Thyroid gland (tissue), 4 donors: ENCODE data around the gene NOC4L. TPM values are rescaled to one million over a fixed set of nuclear protein-coding genes. Genes with fewer than 3 reads are reported as not detected.

Source experiments
- DNase-seq, 2 donors: peaks; one replicate each; pipeline ENCODE4 v3.0.0-alpha.2; 2019
- H3K27ac ChIP-seq, 3 donors: fragments of 200-600 bp; sonication (generic); 1 replicate in 2 of 3; 2 replicates in 1 of 3; pipeline ENCODE4 v1.5.1; 2016 to 2019; ENCODE audit warnings: mild to moderate bottlenecking in 1 of 3, moderate library complexity in 1 of 3
- H3K27me3 ChIP-seq: fragments of 200-600 bp; sonication (generic); one replicate; pipeline ENCODE4 v1.5.1; 2019
- H3K36me3 ChIP-seq, 2 donors: fragments of 200-600 bp; sonication (generic); one replicate each; pipeline ENCODE4 v1.5.1; 2016 to 2019
- H3K4me1 ChIP-seq, 2 donors: fragments of 200-600 bp; sonication (generic); one replicate each; pipeline ENCODE4 v1.5.1; 2017 to 2019
- H3K4me3 ChIP-seq, 3 donors: fragments of 200-600 bp; sonication (generic); replicated peaks in 1 of 3; 1 replicate in 2 of 3; 2 replicates in 1 of 3; pipeline ENCODE4 v1.5.1; 2016; ENCODE audit warnings: mild to moderate bottlenecking in 1 of 3
- H3K9me3 ChIP-seq: fragments of 200-600 bp; sonication (generic); one replicate; pipeline ENCODE4 v1.5.1; 2017
- POLR2A ChIP-seq, 2 donors: fragments of 450-650 bp; IDR thresholded peaks; one replicate each; pipeline ENCODE4 v1.6.1; 2017; ENCODE audit warnings: antibody characterized with exemption in 2 of 2, mild to moderate bottlenecking in 2 of 2, moderate library complexity in 1 of 2
- WGBS, 2 donors: methylation state at CpG; one replicate each; pipeline ENCODE4 v1.1.5; 2017; 5-methylcytosine and 5-hydroxymethylcytosine counted together
- intact Hi-C: fragments of 100-400 bp; cut with DNase I; formaldehyde crosslinking; loops from one replicate; pipeline ENCODE4 v1.15.1; 2023
- total RNA-seq, 4 donors: library from RNA; depleted of rRNA; stranded (reverse); fragments of >200 nt; gene quantifications; one replicate each; pipeline ENCODE4 v1.2.3, GENCODE V29; 2016
- TF ChIP-seq, protein P1 (sequence below), 6 experiments: fragments of 200-600 bp in 3 of 6; fragments of 450-650 bp in 3 of 6; sonication (generic) in 3 of 6; IDR thresholded peaks; one replicate each; pipeline ENCODE4 v1.5.1; 2016 to 2019; ENCODE audit warnings: antibody characterized with exemption in 6 of 6, mild to moderate bottlenecking in 2 of 6, inconsistent platforms in 1 of 6, moderate library complexity in 1 of 6

The NOC4L gene
- total RNA-seq, 4 donors from 2014 or later: 9.3 to 22.4 (median 10.1) TPM

DNA sequence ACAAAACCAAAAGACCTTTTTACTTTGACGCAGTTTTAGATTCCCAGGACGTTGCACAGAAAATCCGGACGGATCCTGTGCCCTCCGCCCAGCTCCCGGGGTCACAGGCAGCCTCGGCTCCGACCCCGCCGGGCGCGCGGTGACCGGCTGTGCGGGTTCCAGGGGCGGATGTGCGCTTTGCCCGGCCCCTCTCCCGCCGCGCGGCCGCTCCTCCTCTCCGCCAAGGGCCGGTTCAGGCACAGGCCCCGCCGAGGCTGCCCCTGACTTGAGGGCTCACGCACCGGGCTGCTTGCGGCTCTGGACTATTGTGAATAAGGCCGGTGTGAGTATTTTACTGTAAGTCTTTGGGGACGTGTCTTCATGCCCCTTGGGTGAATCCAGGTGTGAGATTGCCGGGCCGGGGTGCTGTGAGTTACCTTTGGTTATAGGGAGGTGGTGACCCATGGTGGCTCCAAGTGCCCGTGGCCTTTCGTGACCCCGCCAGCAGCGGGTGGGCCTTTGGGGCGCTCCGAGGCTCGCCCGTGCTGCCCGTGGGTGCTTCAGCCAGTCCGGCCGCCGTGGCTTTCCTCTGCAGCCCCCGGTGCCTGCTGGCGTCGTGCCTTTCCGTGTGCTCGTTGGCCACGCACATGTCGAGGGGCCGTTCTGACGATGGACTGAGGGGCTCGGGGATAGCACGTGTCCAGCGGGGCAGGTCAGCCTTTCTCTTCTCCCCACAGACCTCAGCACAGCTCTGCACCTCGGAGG lies 45.9 kb downstream of the NOC4L start:
- DNase-seq: peak in 1 of 2 donors; percentile 26
- TF ChIP-seq POLR2A (IDR thresholded peaks at IDR 0.05): no peak
- TF ChIP-seq, protein P1, sequence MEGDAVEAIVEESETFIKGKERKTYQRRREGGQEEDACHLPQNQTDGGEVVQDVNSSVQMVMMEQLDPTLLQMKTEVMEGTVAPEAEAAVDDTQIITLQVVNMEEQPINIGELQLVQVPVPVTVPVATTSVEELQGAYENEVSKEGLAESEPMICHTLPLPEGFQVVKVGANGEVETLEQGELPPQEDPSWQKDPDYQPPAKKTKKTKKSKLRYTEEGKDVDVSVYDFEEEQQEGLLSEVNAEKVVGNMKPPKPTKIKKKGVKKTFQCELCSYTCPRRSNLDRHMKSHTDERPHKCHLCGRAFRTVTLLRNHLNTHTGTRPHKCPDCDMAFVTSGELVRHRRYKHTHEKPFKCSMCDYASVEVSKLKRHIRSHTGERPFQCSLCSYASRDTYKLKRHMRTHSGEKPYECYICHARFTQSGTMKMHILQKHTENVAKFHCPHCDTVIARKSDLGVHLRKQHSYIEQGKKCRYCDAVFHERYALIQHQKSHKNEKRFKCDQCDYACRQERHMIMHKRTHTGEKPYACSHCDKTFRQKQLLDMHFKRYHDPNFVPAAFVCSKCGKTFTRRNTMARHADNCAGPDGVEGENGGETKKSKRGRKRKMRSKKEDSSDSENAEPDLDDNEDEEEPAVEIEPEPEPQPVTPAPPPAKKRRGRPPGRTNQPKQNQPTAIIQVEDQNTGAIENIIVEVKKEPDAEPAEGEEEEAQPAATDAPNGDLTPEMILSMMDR (IDR thresholded peaks at IDR 0.05): no peak
- Histone ChIP-seq H3K4me3 (peak overlapping the region; percentile 18 to 32 (median 20)), H3K27ac (peak overlapping the region; percentile 9 to 11 (median 11)), H3K27me3 (no peaks in the 10 kb centered on the region), H3K4me1 (peaks cover 15 to 22% of the 10 kb centered on the region in 2 donors), H3K9me3 (no peaks in the 10 kb centered on the region), H3K36me3 (no peaks in the 10 kb centered on the region)
- intact Hi-C loops: no loop called here
- 22 to 72% methylated on average over 31 of the region's 59 CpGs for WGBS, 2 donors

DNA sequence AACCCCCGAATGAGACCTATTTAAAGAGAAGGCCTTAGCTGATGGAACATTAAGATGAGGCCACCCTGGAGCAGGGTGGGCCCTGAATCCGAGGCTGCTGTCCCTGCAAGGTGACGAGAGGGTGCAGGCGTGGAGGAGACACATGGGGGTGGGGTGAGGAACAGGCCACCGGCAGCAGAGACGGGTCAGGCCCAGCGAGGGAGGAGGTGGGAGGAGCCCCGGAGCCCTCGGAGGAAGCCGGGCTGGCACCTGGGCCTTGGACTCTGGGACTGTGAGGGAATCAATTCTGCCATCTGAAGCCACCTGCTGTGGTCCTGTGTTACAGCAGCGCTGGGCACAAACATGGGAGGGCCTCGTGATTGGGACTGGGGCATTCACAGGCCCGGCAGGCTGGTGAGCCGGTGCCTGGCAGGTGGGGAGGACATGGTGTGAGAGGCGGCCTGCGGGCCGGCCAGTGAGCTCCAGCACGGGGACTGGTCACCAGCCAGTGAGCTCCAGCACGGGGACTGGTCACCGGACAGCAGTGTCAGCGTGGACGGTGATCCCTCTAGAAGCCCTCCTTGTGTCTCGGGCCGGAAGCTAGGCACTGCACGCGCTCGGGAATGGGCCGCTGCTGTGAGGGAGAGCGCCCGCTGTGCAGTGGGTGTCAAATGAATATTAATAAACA lies 46.7 kb downstream of the NOC4L start:
- Histone ChIP-seq H3K4me1 (peaks cover 15 to 23% of the 10 kb centered on the region in 2 donors), H3K27ac (no peak overlapping the region), H3K4me3 (no peak overlapping the region), H3K9me3 (no peaks in the 10 kb centered on the region), H3K27me3 (no peaks in the 10 kb centered on the region), H3K36me3 (no peaks in the 10 kb centered on the region)
- TF ChIP-seq POLR2A (IDR thresholded peaks at IDR 0.05): no peak
- TF ChIP-seq, protein P1 (IDR thresholded peaks at IDR 0.05): no peak
- intact Hi-C loops: no loop called here
- DNase-seq: no peak
- whole genome bisulfite sequencing, 2 donors: 90 to 91% methylated on average over 30 of the region's 30 CpGs

DNA sequence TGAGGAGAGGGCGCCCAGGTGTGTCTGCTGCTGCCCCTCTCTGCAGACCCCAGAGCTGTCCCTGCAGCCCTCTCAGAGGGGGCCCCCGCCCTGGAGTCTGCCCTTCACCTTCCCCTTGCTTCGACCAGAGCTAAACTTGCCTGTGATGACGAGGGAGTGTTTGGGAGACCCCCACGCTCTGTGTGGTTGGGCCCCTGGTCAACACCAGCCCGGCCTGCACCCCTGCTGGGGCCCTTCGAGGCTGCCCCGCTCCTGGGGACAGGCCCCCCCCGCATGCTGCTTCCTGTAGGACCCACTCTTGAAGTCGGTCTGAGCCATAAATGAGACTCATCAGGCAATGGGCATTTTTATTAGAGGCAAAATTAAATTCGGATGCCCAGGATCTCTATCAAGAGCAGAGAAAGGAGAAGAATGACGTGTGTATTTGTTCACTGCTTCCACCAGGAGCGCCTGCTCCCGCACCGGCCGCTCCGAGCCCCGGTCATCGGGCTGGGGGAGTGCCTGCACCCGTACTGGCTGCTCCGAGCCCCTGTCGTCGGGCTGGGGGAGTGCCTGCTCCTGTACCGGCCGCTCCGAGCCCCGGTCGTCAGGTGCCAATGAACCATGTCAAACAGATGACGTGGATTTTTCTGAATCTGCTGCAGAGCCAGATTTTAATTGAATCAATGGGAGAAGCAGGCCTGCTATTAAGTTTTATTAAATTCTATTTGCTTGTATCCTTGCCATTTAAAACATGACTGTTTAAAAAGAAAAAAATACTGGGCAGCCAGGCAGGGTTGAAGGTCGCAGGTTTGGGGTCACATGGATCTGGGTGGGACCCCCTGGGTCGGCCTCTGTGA lies 47.7 kb downstream of the NOC4L start:
- Histone ChIP-seq H3K4me3 (no peak overlapping the region), H3K27me3 (no peaks in the 10 kb centered on the region), H3K36me3 (no peaks in the 10 kb centered on the region), H3K9me3 (no peaks in the 10 kb centered on the region), H3K4me1 (peaks cover 15 to 23% of the 10 kb centered on the region in 2 donors), H3K27ac (no peak overlapping the region)
- no peak for TF ChIP-seq POLR2A (IDR thresholded peaks at IDR 0.05)
- TF ChIP-seq, protein P1 (IDR thresholded peaks at IDR 0.05): peak in 1 of 6 experiments; percentile 9
- intact Hi-C loops: no loop called here
- 59 to 70% methylated on average over 31 of the region's 31 CpGs for WGBS, 2 donors
- peak; percentile 26 to 48 for DNase-seq

DNA sequence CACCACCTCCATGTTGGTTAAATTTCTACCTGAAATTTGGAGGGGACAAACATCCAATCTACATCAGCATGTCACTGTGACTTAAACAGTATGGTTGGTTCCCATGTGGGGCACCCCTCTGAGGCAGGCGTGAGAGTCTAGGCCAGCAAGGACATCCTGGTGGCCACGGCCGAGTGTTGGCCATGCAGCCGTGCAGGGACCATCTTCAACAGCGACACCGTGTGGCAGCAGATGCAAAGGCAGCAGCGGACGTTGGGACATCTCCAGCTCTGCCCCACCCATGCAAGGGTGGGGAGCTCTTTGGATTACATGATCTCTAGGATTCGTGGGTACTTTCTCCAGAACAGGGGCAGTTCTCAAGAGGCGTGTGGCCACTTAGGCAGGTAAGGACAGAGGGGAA lies 49.8 kb downstream of the NOC4L start:
- peaks cover 15 to 19% of the 10 kb centered on the region in 2 donors for H3K4me1 ChIP-seq
- TF ChIP-seq POLR2A (IDR thresholded peaks at IDR 0.05): no peak
- TF ChIP-seq, protein P1 (IDR thresholded peaks at IDR 0.05): peak in 1 of 6 experiments; percentile 13
- no peaks in the 10 kb centered on the region for H3K9me3 ChIP-seq
- no peak overlapping the region for H3K4me3 ChIP-seq
- intact Hi-C loops: no loop called here
- no peaks in the 10 kb centered on the region for H3K36me3 ChIP-seq
- 55 to 62% methylated on average over 9 to 10 of the region's 10 CpGs for WGBS, 2 donors
- DNase-seq: no peak
- no peak overlapping the region for H3K27ac ChIP-seq
- no peaks in the 10 kb centered on the region for H3K27me3 ChIP-seq
